Left cardiac atrium (tissue), 4 donors: ENCODE results near the gene PRH1. TPM values are rescaled to one million over a fixed set of nuclear protein-coding genes. Genes with fewer than 3 reads are reported as not detected.

Experiments used
- ATAC-seq, 2 donors: fragments of 200-7000 bp; cut with Tn5 transposase; one replicate each; pipeline ENCODE4 v1.9.1; 2020; ENCODE audit warnings: mild to moderate bottlenecking in 2 of 2, moderate library complexity in 2 of 2
- DNase-seq: peaks from one replicate; pipeline ENCODE4 v3.0.0-alpha.2; 2020
- intact Hi-C, 2 donors: fragments of 100-400 bp; cut with DNase I; formaldehyde crosslinking; loops; one replicate each; pipeline versions ENCODE4 v1.14.1 to v1.15.1; 2022 to 2023
- long read RNA-seq: library from polyadenylated mRNA; unstranded; transcript quantifications from one replicate; pipeline ENCODE4 v2.0.0, GENCODE V29; 2021
- total RNA-seq, 2 donors: library from RNA; stranded (reverse); fragmentation: NEBNext Ultra II Directional; extraction: Animal tissue kit (Norgen Biotek cat#: 25700); gene quantifications; one replicate each; pipeline ENCODE4 v1.2.1, GENCODE V29; 2021
- donor health status: DM: no; HTN: yes; CAD: no.
- donor health status: DM: no; HTN: yes; CAD: no; lungs with severe emphysema.
- donor health status: DM: yes; HTN: yes; CAD: no.
- donor health status: Dilated cardiomyopathy.

The PRH1 gene
- 1 to 10 TPM; 3.2 to 9.1 TPM for total RNA-seq
- long read RNA-seq, result 0 reads

DNA sequence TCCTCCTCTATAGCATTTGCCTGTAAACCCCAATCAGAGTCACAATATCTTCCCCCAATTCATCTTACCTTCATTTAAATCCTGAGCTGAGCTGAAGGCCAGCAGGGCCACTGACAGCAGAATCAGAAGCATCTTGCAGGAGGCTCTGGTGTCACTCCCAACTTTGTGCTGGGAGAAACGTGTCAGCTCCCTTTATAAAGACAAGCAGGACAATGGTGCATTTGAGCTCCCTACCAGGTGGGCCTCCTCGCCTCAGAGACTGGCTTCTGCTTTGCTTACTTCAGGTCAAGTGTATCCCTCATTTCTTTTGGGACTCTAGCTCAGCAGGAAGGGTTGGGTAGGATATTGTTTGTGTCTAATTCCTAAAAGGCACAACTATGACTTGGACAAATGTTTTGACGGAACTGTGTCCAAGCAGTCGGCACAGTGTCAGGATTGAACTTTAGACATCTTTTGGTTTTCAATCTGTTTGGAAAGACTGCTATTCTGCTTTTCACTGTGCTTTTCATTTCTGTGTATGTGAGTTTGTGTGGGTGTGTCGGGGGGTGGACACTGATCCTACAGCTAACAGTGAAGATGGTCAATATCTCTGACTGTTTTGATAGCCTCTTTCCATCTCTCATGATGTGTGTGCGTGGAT lies at the start of gene PRH1:
Gene PRH1 (minus strand): TSS at position 170 of the 640 bp plus-strand sequence. CDS start 38 bp downstream, at position 132.
- intact Hi-C loops, result no loop called here

DNA sequence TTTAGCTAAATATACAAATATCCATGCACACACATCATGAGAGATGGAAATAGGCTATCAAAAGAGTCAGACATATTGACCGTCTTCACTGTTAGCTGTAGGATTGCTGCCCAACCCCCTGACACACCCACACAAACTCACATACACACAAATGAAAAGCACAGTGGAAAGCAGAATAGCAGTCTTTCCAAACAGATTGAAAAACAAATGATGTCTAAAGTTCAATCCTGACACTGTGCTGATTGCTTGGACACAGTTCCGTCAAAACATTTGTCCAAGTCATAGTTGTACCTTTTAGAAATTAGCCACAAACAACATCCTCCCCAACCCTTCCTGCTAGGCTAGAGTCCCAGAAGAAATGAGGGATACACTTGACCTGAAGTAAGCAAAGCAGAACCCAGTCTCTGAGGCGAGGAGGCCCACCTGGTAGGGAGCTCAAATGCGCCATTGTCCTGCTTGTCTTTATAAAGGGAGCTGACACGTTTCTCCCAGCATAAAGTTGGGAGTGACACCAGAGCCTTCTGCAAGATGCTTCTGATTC lies 44.8 kb upstream of the PRH1 start, which contains the start of gene PRH2:
Gene PRH2 (plus strand): TSS at position 491 of the 541 bp plus-strand sequence. CDS start 38 bp downstream, at position 529.
- no peak for DNase-seq
- intact Hi-C loops, result no loop called here
- ATAC-seq, result no peak

More for the DNA sequence above, at the start of gene PRH1:
- no peak for DNase-seq
- ATAC-seq, result no peak

DNA sequence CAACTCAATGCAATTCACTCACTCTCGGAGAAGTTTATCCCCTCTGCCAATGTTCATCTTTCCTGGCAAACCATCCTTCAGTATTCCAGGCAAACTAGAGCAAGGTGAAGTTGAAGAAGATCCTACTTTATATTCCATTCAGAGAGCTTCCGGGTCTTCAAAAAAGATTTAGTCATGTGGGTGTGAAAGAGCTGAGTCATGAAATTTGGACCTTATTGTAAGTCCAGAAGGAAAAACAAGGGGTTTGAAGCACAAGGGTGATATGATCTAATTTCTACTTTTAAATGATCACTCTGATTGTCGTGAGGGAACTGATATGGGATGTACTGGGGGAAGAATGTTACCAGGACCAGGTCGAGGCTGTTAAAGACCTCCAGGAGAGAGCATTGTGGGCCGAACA lies 42.2 kb upstream of the PRH1 start:
- intact Hi-C loops, result no loop called here

DNA sequence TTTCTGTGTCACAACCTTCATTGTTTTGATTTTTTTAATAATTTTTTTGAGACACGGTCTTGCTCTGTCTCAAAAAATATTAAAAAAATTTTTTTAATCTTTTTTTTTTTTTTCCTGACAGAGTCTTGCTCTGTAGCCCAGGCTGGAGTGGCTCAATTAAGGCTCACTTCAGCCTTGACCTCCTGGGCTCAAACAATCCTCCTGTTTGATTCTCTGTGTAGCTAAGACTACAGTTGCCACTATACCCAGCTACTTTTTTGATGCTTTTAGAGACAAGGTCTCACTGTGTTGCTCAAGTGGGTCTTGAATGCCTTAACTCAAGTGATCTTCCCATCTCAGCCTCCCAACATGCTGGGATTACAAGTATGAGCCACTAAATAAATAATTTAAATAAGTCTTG lies 35.8 kb upstream of the PRH1 start:
- ATAC-seq (no peak), DNase-seq (no peak)
- intact Hi-C loops, result no loop called here

More for the DNA sequence above, 42.2 kb upstream of the PRH1 start:
- DNase-seq (no peak), ATAC-seq (no peak)

DNA sequence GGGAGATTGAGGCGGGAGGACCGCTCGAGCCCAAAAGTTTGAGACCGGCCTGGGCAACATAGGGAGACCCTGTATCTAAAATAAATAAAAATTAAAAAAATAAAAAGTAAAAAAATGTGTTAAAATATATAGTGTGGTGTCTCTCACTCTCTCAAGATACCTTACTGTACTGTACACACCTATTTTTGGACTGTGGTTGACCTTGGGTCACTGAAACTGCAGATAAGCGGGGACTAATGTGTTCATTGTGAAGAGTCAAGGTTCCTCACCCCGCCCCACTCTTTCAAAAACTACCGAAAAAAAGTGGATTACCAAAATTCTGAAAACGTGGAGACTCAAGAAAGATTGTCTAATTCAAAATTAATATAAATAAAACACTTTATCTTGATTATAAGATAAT lies 26.3 kb upstream of the PRH1 start:
- DNase-seq, result no peak
- intact Hi-C loops, result no loop called here
- ATAC-seq, result no peak

DNA sequence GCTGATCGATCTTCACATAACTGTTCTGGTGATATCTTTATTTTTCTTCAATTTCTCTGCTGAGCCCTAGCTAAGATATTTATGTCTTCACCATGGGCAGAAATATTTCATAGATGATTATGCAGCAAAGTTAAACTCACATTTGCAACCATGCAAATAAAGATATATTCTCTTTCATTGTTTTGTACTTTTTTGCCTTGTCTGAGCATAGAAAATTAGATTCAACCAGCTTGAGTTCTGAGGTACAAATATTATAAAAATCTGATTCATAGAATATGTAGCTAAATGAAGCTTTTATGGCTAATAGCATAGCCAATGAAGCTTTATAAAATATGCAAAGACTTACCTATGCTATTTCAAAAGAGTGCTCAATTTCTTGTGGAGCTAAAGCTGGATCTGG lies 25.4 kb upstream of the PRH1 start, which contains the start of gene TAS2R13:
Gene TAS2R13 (minus strand): TSS at position 101 of the 400 bp plus-strand sequence. CDS start 264 bp downstream, outside the sequence.
- intact Hi-C loops, result no loop called here
- DNase-seq, result no peak
- ATAC-seq, result no peak

DNA sequence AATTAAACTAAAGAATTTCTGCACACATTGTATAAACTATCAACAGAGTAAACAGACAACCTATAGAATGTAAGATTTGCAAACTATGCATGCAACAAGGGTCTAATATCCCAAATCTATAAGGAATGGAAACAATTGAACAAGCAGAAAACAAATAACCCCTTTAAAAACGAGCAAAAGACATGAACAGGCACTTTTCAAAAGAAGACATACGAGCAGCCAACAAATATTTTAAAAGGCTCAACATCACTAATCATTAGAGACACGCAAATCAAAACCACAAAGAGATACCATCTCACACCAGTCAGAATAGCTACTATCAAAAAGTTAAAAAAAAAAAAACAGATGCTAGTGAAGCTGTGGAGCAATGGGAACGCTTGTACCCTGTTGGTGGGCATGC lies 20.6 kb upstream of the PRH1 start:
- ATAC-seq (no peak), DNase-seq (no peak)
- intact Hi-C loops, result no loop called here

GRCh38 chr12:10901427-10901826 lies 17.4 kb upstream of the PRH1 start:
- ATAC-seq, result no peak
- intact Hi-C loops, result no loop called here

GRCh38 chr12:10900972-10901371 lies 16.9 kb upstream of the PRH1 start:
- ATAC-seq (no peak), DNase-seq (no peak)
- intact Hi-C loops, result no loop called here

More at GRCh38 chr12:10901427-10901826, 17.4 kb upstream of the PRH1 start:
- DNase-seq, result no peak

DNA sequence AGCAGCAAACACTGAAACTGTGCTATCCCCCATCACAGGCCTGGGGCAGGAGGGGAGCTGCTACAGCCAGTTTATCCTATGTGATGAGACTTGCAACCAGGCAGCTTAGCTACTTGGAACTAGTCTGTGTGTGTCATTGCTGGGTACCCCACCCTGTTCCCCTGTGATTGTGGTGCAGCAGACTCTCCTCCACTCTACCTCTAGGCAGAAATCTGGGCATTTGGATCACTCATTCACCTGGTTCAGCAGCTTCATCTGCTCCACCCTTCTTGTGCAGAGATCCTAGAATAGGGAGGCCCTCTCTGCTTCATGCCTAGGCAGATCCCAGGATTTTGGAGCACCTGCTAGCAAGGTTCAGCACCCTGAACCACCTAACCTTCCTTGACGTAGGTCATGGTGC lies 16.5 kb upstream of the PRH1 start:
- intact Hi-C loops, result no loop called here
- no peak for DNase-seq
- no peak for ATAC-seq

DNA sequence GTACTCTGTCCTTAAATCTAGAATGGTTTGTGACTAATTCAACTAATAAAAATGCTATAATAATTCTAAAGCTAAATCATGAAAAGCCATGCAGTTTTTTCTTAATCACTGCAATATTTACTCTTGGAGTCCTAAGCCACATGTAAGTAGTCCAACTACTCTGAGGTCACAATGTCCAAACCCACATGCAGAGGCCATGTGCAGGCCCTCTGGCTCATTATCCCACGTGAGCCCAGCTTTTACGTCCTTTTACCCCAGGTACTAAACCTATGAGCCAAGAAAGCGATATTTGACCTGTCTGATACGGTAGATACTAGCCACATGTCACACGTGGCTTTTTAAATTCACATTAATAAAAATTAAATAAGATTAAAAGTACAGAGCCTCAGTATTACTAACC lies 12.8 kb upstream of the PRH1 start:
- no peak for ATAC-seq
- no peak for DNase-seq
- intact Hi-C loops, result no loop called here

DNA sequence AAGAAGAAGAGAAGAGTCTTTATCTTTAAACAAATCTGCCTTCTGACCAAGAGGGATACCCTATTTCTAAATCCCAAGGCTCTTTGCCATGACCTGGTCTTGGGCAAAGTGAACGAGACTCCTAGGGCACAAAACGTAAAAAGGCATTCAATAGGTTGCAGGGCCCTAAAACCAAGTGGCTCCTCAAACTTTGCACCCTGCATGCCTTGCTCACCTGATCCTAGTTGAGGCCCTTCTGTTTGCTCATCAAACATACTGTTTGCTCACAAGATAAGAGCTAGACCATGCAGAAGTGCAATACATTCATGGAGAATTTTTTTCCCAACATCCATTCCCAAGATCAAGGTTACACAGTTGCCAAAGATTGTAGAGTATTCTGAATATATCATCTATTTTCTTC lies 7.9 kb upstream of the PRH1 start:
- intact Hi-C loops, result no loop called here
- ATAC-seq (no peak), DNase-seq (no peak)

GRCh38 chr12:10889226-10889625 lies 5.2 kb upstream of the PRH1 start:
- ATAC-seq, result no peak
- DNase-seq, result no peak
- intact Hi-C loops, result no loop called here

- intact Hi-C loops, result no loop called here
- no peak for ATAC-seq
- DNase-seq, result no peak
Observed at GRCh38 chr12:10873378-10873777, 10.7 kb downstream of the PRH1 start.

- intact Hi-C loops, result no loop called here
- ATAC-seq, result no peak
- DNase-seq, result no peak
Observed at GRCh38 chr12:10867381-10867780, 16.7 kb downstream of the PRH1 start.

DNA sequence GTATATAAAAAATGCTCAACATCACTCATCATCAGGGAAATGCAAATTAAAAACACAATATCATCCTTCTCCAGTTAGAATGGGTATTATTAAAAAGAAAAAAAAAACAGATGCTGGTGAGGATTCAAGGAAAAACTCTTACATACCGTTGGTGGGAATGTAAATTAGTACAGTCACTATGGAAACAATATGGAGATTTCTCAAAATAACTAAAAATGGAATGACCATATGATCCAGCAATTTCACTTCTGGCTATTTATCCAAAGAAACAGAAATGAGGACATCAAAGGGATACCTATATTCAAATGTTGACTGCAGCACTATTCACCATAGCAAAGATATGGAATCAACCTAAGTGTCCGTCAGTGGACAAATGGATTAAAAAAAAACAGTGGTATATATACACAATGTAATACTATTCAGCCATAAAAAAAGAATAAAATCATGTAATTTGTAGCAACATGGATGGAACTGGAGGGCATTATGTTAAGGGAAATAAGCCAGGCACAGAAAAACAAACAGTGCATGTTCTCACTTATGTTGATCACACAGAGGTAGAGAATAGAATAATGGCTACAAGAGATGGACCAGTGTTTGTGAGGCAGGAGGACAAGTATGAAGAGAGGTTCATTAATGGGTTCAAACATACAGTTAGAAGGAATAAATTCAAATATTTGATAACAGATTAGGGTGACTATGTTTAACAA lies 20.4 kb downstream of the PRH1 start:
- intact Hi-C loops, result no loop called here
- ATAC-seq (no peak), DNase-seq (no peak)

- no peak for DNase-seq
- intact Hi-C loops, result no loop called here
- no peak for ATAC-seq
Observed at GRCh38 chr12:10861366-10861765, 22.7 kb downstream of the PRH1 start.

- intact Hi-C loops, result no loop called here
Observed at GRCh38 chr12:10855807-10856206, 28.2 kb downstream of the PRH1 start.

DNA sequence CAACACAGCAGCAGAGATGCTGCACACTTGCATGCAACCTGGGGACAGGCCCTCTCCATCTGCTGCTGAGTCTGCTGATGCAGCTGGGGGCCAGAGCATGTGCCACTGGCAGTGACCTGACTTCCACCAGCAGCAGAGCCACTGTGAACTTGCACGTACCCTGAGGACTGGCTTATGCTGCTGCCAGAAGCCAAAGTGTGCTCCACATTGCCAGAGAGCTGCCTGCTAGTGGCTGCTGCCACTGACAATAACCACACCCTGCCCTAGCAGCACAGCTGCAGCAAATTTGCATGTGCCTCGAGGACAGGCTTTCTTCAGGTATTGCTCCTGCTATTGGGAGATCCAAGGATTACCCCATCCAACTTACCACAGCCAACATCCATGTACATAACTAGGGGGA lies 30.3 kb downstream of the PRH1 start:
- intact Hi-C loops, result no loop called here
- DNase-seq, result no peak
- no peak for ATAC-seq

More at GRCh38 chr12:10855807-10856206, 28.2 kb downstream of the PRH1 start:
- DNase-seq (no peak), ATAC-seq (no peak)

DNA sequence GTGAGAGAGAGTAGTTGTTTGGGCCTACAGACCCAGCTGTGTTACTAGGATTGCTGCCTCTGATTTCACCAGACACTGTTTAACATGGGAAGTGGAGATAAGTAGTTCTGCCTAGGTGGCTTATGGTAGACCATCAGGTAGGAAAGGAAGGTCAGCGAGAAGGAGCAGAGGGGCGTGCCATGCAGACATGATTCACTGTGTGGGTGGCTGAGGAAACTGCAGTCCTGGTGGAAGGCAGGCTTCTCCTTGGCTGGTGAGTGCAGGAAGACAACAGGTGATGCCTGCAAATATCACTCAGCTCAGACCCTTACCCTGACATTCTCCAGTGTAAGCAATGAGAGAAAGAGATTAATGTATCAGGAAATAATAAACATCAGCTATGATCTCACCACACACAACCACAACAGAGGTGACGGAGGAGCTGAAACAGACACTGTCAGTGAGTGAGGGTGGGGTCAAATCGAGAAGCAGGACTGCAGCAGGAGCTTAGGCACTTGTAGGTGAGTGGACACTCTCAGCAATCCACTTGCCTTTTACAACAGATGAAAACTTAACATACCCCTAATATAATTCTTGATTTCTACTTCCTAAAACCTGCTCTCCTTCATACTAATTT lies 32.7 kb downstream of the PRH1 start:
- intact Hi-C loops, result no loop called here
- DNase-seq, result no peak
- no peak for ATAC-seq
